ENCODE measurements around the gene WNT9B.

DNA sequence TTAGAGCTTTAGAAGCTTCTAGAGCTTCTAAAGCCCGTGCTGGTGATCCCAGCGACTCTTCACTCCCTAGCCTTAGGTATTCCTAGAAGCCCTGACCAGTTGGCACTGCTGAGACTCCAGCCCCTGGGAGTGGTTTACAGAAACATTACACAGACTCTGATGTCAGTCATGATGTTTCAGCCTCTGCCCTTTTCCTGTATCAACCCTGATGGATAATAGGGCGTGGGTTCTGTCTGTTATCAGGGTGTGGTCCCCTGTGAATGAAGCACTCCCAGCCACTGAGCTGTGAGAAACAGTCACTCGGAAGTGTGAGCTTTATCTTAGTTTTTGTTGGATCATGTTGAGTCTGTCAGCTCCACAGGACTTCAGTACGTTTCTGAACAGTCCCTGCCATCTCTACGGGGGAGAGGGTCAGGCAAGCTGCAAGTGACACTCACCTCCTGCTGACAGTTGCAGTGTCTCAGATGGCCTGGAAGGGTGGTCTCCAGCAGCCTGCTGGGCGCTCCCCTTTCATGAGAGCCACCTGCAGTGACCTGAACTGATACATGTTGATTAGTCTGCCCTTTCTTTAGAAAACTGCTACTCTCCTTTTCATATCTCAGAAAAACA, 84.4 kb downstream of the WNT9B start:
- TF ChIP-seq, protein P1, sequence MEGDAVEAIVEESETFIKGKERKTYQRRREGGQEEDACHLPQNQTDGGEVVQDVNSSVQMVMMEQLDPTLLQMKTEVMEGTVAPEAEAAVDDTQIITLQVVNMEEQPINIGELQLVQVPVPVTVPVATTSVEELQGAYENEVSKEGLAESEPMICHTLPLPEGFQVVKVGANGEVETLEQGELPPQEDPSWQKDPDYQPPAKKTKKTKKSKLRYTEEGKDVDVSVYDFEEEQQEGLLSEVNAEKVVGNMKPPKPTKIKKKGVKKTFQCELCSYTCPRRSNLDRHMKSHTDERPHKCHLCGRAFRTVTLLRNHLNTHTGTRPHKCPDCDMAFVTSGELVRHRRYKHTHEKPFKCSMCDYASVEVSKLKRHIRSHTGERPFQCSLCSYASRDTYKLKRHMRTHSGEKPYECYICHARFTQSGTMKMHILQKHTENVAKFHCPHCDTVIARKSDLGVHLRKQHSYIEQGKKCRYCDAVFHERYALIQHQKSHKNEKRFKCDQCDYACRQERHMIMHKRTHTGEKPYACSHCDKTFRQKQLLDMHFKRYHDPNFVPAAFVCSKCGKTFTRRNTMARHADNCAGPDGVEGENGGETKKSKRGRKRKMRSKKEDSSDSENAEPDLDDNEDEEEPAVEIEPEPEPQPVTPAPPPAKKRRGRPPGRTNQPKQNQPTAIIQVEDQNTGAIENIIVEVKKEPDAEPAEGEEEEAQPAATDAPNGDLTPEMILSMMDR (IDR thresholded peaks at IDR 0.05): no peak
- TF ChIP-seq EZH2 (IDR thresholded peaks at IDR 0.05): no peak
